ENCODE data around the gene S100A1. TPM values are rescaled to one million over a fixed set of nuclear protein-coding genes. Genes with fewer than 3 reads are reported as not detected.

S100A1 gene
- total and polyA plus RNA-seq, 2 of the 8 experiments (the other 6 are each of a cell fraction or from before 2014, with no cell fraction given): 2.0 TPM; not detected in 1

DNA sequence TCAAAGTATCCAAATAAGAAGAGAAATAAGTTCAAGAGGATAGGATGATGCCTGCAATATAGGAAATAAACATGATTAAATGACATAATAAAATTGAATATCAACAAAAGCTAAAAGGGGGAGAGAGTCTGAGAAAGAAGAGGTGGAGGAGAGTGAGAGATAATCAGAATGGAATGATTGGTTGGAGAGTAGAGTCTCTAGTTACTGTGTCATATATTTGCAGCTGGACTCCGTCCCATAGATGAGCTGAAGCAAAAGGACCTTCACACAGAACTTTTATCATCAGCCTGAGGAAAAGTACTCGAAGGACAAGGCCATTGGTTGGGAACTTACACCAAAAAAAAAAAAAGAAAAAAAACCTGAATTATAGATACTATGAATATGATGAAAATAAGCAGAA, 39.8 kb upstream of the S100A1 start (continued):
- TF ChIP-seq, protein P1, sequence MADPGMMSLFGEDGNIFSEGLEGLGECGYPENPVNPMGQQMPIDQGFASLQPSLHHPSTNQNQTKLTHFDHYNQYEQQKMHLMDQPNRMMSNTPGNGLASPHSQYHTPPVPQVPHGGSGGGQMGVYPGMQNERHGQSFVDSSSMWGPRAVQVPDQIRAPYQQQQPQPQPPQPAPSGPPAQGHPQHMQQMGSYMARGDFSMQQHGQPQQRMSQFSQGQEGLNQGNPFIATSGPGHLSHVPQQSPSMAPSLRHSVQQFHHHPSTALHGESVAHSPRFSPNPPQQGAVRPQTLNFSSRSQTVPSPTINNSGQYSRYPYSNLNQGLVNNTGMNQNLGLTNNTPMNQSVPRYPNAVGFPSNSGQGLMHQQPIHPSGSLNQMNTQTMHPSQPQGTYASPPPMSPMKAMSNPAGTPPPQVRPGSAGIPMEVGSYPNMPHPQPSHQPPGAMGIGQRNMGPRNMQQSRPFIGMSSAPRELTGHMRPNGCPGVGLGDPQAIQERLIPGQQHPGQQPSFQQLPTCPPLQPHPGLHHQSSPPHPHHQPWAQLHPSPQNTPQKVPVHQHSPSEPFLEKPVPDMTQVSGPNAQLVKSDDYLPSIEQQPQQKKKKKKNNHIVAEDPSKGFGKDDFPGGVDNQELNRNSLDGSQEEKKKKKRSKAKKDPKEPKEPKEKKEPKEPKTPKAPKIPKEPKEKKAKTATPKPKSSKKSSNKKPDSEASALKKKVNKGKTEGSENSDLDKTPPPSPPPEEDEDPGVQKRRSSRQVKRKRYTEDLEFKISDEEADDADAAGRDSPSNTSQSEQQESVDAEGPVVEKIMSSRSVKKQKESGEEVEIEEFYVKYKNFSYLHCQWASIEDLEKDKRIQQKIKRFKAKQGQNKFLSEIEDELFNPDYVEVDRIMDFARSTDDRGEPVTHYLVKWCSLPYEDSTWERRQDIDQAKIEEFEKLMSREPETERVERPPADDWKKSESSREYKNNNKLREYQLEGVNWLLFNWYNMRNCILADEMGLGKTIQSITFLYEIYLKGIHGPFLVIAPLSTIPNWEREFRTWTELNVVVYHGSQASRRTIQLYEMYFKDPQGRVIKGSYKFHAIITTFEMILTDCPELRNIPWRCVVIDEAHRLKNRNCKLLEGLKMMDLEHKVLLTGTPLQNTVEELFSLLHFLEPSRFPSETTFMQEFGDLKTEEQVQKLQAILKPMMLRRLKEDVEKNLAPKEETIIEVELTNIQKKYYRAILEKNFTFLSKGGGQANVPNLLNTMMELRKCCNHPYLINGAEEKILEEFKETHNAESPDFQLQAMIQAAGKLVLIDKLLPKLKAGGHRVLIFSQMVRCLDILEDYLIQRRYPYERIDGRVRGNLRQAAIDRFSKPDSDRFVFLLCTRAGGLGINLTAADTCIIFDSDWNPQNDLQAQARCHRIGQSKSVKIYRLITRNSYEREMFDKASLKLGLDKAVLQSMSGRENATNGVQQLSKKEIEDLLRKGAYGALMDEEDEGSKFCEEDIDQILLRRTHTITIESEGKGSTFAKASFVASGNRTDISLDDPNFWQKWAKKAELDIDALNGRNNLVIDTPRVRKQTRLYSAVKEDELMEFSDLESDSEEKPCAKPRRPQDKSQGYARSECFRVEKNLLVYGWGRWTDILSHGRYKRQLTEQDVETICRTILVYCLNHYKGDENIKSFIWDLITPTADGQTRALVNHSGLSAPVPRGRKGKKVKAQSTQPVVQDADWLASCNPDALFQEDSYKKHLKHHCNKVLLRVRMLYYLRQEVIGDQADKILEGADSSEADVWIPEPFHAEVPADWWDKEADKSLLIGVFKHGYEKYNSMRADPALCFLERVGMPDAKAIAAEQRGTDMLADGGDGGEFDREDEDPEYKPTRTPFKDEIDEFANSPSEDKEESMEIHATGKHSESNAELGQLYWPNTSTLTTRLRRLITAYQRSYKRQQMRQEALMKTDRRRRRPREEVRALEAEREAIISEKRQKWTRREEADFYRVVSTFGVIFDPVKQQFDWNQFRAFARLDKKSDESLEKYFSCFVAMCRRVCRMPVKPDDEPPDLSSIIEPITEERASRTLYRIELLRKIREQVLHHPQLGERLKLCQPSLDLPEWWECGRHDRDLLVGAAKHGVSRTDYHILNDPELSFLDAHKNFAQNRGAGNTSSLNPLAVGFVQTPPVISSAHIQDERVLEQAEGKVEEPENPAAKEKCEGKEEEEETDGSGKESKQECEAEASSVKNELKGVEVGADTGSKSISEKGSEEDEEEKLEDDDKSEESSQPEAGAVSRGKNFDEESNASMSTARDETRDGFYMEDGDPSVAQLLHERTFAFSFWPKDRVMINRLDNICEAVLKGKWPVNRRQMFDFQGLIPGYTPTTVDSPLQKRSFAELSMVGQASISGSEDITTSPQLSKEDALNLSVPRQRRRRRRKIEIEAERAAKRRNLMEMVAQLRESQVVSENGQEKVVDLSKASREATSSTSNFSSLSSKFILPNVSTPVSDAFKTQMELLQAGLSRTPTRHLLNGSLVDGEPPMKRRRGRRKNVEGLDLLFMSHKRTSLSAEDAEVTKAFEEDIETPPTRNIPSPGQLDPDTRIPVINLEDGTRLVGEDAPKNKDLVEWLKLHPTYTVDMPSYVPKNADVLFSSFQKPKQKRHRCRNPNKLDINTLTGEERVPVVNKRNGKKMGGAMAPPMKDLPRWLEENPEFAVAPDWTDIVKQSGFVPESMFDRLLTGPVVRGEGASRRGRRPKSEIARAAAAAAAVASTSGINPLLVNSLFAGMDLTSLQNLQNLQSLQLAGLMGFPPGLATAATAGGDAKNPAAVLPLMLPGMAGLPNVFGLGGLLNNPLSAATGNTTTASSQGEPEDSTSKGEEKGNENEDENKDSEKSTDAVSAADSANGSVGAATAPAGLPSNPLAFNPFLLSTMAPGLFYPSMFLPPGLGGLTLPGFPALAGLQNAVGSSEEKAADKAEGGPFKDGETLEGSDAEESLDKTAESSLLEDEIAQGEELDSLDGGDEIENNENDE (IDR thresholded peaks at IDR 0.05; ENCODE audit: insufficient replicate concordance, low read length): no peak

All from H1 (cell line).